GM19099 (cell line): ENCODE results near the gene NDUFAF7.

Source experiments
- POLR2A ChIP-seq: IDR thresholded peaks from 3 replicates; pipeline ENCODE4 v1.6.1; 2011; ENCODE audit warnings: low read depth; ENCODE audit not compliant: insufficient read length; ENCODE audit errors: extremely low read depth

NDUFAF7 gene

GRCh38 chr2:37267685-37268084, 36.2 kb downstream of the NDUFAF7 start:
- TF ChIP-seq POLR2A = no peak

- TF ChIP-seq POLR2A = no peak
Measured at GRCh38 chr2:37268111-37268510, 36.7 kb downstream of the NDUFAF7 start.

GRCh38 chr2:37271376-37272067, 40.1 kb downstream of the NDUFAF7 start:
- no peak for TF ChIP-seq POLR2A

GRCh38 chr2:37274359-37274965, 43.0 kb downstream of the NDUFAF7 start:
- no peak for TF ChIP-seq POLR2A

- TF ChIP-seq POLR2A = no peak
Measured at GRCh38 chr2:37276291-37276690, 44.8 kb downstream of the NDUFAF7 start.

GRCh38 chr2:37281916-37282315, 50.5 kb downstream of the NDUFAF7 start:
- TF ChIP-seq POLR2A = no peak

GRCh38 chr2:37282746-37283145, 51.3 kb downstream of the NDUFAF7 start:
- no peak for TF ChIP-seq POLR2A

- TF ChIP-seq POLR2A = no peak
Measured at GRCh38 chr2:37283207-37283606, 51.7 kb downstream of the NDUFAF7 start.

GRCh38 chr2:37284381-37284780, 52.9 kb downstream of the NDUFAF7 start:
- no peak for TF ChIP-seq POLR2A

GRCh38 chr2:37287966-37288365, 56.5 kb downstream of the NDUFAF7 start:
- no peak for TF ChIP-seq POLR2A

- TF ChIP-seq POLR2A = no peak
Measured at GRCh38 chr2:37291680-37292079, 60.2 kb downstream of the NDUFAF7 start.

- TF ChIP-seq POLR2A = no peak
Measured at GRCh38 chr2:37295469-37296073, 64.1 kb downstream of the NDUFAF7 start.

GRCh38 chr2:37297632-37298031, 66.2 kb downstream of the NDUFAF7 start:
- TF ChIP-seq POLR2A = no peak
